Activated CD4-positive, CD25-positive, alpha-beta regulatory T cell treated with anti-CD3 and anti-CD28 coated beads, Interleukin-2, amount 50 U/mL, for 72 hours (primary cell): ENCODE results near the gene ATP6V0A4.
"Not testable (repeated sequence)": the region's sequence is repeated elsewhere in the genome, so short reads cannot be mapped to it uniquely, and the experiment has no call there.

ENCODE experiments used
- DNase-seq: peaks from one replicate; pipeline ENCODE4 v3.0.0; 2021

ATP6V0A4 gene

DNA sequence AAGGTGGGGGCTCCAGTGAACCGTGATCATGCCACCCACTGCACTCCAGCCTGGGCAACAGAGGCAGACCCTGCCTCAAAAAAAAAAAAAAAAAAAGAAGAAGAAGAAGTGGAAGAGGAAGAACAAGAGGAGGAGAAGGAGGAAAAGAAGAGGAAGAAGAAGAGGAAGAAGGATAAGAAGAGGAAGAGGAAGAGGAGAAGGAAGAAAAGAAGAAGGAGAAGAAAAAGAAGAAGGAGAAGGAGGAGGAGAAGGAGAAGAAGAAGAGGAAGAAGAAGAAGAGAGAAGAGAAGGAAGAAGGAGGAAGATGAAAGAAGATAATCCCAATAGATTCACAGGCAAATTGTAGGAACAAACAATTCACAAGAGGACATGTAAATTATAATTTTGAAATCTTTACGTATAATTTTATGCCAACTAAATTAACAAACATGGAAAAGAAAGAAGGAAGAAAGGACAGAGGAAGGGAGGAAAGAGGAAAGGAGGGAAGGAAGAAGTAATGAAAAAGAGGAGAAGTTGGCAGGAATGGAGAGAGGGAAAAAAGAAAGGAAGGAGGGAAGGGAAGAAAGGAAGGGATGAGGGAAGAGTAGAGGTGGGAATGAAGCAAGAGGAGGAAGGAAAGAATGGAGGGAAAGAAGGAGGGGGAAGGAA lies 100.3 kb downstream of the ATP6V0A4 start:
- DNase-seq, result no peak

DNA sequence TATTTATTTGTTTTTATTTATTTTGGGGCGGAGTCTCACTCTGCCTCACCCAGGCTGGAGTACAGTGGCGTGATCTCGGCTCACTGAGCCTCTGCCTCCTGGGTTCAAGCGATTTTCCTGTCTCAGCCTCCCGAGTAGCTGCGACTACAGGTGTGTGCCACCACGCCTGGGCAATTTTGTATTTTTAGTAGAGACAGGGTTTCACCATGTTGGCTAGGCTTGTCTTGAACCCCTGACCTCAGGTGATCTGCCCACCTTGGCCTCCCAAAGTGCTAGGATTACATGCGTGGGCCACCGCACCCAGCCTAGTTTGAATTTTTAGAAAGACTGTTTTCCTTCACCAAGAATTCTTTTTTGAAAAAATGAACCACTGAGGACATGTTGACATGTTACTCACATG lies 102.2 kb downstream of the ATP6V0A4 start:
- DNase-seq, result not testable (repeated sequence)

DNA sequence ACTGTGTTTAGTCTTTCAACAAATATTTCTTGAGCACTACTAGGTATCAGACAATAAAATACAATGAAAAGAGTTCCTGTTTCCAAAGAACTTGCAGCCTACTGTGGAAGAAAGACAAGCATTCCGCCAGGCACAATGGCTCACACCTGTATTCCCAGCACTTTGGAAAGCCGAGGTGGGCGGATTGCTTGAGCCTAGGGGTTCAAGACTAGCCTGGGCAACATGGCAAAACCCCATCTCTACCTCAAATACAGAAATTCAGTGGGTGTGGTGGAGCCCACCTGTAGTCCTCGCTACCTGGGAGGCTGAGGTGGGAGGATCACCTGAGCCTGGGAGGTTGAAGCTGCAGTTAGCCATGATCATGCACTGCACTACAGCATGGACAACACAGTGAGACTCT lies 102.9 kb downstream of the ATP6V0A4 start:
- DNase-seq, result no peak

DNA sequence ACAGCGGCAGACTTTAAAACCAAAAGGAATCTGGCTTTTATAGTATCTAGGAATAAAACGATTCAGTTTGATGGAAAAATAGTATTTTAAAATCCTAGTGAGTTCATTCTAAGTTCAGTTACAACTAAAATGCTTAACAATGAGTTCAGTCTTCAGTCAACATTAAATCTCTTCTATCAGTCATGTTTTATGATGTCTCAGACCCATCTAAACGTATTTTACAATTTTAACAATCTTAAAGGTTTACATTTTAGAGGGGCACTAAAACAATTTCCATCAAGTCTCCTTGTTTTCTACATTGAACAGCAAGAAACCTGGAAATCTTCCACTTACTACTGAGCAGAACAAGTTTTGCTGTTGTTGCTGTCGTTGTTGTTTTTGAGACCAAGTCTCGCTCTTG lies 106.8 kb downstream of the ATP6V0A4 start:
- DNase-seq, result no peak

DNA sequence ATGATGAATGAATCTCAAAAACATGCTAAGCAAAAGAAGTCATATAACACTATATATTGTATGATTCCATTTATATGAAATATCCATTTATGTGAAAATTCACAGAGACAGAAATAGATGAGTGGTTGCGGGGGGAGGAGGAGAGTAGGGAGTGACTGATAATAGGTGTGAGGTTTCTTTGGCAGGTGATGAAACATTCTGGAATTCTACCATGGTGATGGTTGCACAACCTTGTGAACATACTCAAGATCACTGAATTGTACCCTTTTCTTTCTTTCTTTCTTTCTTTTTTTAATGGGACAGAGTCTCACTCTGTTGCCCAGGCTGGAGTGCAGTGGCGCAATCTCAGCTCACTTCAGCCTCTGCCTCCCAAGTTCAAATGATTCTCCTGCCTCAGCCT lies 107.5 kb downstream of the ATP6V0A4 start:
- DNase-seq, result no peak

DNA sequence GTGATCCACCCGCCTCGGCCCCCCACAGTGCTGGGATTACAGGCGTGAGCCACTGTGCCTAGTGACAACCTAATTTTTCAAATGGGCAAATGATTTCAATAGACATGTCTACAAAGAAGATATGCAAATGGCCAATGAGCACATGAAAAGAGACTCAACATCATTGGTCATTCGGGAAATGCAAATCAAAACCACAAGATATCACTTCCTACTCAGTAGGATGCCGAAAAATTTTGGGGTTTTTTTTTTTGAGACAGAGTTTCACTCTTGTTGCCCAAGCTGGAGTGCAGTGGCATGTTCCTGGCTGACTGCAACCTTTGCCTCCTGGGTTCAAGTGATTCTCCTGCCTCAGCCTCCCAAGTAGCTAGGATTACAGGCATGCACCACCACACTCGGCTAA lies 110.0 kb downstream of the ATP6V0A4 start:
- not testable (repeated sequence) for DNase-seq

DNA sequence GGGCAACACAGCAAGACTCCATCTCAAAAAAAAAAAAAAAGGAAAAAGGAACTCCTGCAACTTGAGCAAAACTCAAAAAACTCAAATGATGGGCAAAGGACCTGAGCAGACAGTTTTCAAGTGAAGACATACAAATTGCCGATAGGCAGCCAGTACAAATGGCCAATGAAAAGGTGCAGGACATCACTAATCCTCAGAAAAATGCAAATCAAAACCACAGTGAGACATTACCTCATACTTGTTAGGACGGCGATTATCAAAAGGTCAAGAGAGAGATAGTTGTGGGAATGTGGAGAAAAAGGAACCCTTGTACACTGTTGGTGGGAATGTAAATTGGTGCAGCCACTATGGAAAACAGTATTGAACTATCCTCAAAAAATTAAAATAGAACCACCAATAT lies 113.7 kb downstream of the ATP6V0A4 start:
- DNase-seq, result no peak

DNA sequence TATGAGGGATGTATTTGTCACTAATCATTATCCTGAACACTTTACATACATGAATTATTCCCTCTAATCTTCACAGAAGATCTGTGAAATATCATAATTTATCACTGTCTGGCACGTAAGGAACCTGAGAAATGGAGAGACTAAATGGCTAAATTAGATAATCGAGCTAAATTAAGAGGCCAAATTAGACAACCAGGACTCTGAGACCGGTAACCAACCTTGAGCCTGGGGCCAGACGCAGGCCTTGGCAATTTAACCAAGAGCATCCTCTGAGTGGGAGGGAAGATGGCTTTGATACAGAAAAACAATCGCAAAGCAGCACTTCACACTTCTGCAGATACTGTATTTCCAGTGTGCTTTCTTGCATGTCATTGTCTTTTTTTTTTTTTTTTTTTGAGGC lies 118.2 kb downstream of the ATP6V0A4 start:
- DNase-seq, result no peak

DNA sequence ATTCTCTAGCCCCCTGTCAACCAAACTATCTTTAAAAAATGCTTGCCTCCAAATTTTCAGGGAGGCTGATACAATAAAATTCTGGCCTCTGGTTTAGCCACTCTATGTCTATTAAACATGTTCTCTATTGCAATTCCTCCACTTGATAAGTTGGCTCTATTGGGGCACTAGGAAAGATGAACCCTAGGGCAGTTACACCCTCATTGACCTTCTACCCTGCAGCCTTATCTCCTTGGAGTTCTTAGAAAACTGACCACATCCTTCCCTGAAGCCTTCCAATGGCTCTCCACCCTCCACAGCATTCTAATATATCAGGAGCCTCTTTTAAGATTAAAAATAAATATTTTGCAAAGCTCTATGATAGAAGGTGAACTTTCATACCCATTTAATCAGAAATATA lies 127.4 kb downstream of the ATP6V0A4 start:
- no peak for DNase-seq

DNA sequence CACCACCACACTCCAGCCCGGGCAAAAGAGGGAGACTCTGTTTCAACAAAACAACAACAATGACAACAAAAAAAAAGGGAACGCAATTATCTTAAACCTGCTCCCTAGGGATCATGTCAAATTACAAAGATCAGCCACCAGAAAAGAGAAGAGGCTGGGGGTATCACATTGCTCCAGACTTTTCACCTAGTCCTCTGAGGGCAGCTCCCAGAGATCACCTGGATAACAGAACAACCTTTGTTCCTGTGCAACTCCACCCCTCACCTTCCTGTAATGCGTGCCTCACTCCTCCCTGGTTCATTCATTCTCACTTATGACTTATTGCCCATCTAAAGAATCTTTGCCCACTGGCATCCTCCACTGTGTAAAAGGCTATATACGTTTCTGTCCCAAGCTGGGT lies 128.6 kb downstream of the ATP6V0A4 start:
- no peak for DNase-seq

DNA sequence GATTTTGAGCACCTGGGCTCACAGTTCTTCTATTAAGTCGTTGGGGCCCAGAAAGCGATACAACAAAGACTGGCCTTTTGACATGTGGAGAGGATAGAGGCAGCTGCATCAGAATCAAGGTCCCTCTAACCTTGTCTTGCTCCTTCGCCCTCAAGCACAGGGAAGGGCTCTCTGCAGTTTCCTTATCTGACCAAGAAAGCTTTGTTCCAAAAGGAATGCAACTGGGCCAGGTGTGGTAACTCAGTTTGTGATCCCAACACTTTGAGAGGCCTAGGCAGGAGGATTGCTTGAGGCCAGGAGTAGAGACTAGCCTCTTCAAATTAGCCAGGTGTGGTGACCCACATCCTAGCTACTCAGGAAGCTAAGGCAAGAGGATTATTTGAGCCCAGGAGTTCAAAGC lies 129.1 kb downstream of the ATP6V0A4 start:
- DNase-seq, result no peak

DNA sequence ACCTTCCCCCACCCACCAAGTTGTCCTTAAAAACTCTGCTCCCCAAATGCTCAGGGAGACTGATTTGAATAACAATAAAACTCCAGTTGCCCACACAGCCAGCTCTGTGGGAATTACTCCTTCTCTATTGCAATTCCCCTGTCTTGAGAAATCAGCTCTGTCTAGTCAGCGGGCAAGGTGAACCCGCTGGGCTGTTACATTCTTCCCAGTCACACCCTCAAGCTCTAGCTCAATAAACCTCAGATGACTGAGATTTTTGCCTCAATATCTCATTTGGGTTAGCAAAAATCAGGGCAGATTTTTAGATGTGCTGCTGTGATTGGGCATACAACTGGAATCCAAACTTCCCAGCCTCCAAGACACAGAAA lies 129.8 kb downstream of the ATP6V0A4 start:
- DNase-seq, result no peak

DNA sequence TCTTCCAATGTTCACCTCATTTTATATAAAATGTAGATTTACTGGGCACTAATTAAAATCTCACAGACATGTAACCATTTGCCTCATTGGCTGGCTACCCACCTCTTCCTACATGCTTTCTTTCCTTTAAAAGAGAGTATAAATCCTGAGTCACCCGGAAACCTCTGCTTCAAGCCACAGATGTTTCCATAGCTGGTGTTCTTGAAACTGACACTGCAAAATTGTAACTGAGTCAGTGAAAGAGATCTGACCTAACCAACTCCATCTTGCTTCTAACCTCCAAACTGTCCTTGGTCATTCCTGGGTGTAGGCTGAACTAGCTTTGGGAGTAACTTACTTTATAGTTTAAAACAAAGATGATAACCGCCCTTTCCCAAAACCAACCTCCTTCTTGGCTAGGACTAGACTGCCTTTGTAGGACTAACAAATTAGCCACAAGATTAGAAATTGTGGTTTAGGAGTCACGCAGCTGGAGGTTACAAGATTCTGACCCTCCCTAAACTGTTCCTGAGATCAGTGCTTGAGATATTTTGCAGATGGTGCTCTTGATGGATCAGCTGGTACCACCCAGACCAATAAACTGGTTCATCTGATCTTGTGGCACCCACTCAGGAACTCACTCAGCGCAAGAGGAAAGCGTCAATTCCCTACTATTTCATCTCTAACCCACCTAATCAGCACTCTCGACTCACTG lies 130.3 kb downstream of the ATP6V0A4 start:
- no peak for DNase-seq

DNA sequence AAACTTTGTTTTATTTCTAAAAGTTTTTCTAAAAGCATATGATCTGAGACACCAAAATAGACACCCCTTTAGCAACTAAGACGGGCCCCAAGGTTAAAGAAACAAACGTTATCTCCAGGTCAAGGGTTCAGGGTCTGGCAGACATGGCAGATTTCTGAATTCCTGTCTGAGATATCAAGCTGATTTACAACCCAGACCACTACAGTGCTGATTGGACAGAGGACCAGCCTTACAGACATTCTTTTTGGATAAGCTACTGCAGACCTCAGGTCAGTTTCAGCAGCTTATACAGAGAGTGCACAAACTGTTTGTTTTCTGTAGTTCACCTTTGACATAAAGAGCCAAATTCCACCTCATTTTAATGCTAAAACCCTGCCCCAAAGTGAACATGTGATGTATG lies 131.6 kb downstream of the ATP6V0A4 start:
- DNase-seq, result no peak

DNA sequence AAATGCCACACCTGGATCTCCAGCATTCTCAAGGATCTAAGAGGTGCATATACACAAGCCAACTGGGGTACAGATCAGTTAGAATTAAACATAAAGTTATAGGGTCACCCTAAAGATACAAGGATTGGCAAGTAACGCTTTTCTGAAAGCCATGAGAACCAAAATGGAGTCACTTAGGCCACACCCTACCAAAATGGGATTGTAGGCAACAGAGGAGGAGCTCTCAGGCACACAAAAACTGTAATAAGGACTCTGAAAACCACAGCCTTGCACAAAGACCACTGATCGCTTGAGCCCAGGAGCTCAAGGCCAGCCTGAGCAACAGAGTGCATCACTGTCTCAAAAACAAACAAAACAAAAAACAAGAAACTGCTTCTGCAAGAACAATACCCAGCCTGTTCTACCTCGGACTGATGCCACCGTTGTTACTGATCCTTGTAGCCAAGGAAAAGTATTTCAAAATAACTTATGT lies 132.3 kb downstream of the ATP6V0A4 start:
- no peak for DNase-seq

DNA sequence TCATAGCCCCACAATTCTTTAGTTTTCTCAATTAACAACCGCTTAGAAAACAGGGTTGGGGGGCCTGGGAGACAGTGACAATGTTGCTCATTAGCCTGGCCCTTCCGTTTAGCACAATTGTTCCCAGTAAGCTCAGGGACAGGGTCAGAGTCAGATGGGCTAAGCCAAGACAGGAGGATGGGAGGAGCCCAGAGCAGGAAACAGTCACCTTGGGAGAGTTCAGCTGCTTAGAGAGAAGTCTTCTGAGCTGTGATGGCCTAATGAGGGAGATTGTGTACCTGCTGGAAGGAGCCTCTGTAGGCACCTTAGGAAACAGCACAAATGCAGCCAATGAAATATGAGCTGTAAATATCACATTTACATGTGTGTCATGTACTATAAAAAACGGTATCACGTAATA lies 132.7 kb downstream of the ATP6V0A4 start:
- no peak for DNase-seq

DNA sequence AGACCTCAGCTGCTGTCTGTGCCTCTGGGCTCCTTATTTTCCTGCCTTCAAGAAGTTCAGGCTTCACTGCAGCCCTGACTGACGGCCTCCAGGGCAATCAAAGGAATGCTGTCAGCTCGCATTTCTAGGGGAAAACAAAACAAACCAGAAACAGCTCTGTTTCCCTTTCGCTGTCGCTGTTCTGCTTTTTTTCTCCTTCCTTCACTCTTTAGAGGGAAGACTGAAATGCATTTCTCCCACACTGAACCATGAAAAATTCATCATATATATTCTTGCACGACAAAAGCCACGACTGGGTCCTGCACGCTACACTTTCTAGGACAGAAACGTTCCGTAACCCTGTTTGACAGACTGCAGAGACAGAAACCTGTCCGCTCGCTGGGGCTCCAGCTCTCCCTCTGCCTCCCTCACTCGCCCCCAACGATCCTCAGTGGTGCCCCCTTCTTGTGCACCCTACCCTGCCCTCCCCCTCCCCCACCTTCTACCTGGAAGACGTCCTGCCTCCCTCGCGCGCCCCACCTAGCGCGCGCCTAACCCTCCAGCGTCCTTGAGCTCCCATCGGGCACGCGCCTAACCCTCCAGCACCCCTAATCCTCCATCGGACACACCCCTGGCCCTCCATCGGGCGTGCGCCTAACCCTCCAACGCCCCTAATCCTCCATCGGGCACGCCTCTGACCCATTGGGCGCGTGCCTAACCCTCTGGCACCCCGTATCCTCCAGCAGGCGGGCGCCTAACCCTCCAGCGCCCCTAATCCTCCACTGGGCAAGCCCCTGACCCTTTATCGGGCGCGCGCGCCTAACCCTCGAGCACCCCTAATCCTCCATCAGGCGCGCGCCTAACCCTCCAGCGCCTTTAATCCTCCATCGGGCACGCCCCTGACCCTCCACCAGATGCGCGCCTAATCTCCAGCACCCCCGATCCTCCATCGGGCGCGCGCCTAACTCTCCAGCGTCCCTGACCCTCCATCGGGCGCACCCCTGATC lies 134.0 kb downstream of the ATP6V0A4 start:
- no peak for DNase-seq

DNA sequence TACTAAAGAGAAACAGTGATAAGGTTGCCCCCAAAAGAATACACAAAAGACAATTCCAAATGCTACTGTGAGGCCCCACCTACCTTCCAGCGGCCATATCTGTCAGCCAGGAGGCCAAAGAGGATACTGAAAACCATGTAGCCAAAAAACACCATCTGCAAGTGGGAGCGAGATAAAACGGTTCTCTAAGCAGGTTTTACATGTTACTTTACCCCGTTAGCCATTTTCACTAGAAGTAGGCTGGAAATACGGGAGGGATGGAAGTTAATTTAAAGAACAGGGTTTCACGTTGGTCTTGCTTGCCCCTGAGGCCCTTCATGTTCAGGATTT lies 135.0 kb downstream of the ATP6V0A4 start:
- DNase-seq, result no peak

DNA sequence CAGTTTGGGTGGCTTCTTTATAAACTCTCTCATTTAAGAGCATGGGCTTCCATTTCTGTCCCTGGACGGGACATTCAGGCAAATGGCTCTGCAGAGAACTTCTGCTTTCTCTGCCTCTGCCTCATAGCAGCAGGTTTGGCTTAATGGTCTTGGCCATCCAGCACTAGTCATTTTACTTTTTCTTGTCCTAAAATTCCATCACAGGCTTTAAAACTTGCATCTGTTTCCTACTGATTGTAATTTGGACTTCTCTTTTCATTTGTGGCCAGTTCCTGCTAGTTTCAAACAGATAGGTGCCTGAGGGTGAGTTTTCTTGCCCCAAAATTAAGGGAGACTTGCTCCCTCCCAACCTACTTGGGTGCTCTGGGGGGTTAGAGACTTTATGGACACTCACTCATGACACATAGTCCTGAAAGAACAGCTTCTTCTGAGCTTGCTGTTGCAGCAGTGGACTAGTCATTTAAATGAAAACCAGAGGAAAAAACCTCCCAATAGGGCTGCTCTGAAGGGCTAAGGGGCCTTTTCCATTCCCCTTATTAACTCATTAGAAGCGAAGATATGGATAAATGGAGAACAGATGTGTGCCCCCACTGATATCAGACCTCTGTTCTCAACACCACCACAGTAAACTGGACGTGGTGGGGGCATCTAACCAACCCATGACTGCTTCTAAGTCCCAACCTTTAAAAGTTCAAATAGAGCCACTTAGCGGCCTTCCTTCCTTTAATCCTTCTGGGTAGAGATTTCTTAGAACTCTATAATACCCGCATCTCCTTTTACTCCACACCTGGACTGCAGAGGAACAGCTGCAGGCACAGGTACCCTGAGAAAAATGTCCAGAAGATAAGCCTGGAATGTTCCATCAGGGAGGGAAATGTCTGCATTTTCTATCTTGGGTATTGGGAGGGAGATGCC lies 135.7 kb downstream of the ATP6V0A4 start:
- DNase-seq, result no peak

DNA sequence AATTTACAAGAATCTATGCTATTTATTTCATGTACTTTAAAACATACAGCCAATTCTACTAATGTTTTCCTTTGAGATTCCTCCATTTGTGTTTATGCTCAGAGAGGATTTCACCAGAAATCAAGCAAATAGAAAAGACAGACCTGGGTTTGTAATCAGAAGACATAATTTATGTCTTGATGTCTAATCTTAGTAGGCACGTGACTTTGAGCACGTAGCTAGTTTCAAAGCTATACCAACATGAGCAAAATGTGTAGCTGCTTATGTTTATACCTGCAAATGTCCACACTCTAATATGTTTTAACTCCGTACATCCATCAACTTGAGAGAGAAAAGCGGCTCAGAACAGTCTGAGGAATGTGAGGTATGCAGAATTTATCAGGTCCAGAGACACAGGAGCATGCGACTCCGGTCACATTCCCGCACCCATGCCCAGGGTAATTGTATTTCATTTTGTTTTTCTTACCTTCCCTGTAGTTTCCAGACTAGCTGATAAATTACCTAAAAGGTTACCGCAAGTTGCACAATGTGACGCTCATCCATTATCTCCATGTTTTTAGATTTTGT lies 136.8 kb downstream of the ATP6V0A4 start:
- DNase-seq, result no peak

DNA sequence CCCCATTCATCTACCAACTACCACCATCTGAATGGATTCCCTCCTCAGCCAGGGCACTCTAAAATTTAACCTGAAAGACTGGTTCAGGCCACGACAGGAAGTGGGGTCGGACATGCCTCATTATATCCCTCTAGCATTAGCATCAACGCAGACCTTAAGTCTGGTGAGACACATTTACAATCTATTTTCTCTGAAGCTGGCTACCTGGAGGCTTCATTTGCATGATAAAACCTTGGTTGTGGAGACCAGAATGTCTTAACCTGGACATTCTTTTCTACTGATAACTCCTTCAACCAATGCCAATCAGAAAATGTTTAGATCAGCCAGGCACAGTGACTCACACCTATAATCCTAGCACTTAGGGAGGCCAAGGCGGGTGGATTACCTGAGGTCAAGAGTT lies 139.1 kb downstream of the ATP6V0A4 start:
- DNase-seq, result no peak

DNA sequence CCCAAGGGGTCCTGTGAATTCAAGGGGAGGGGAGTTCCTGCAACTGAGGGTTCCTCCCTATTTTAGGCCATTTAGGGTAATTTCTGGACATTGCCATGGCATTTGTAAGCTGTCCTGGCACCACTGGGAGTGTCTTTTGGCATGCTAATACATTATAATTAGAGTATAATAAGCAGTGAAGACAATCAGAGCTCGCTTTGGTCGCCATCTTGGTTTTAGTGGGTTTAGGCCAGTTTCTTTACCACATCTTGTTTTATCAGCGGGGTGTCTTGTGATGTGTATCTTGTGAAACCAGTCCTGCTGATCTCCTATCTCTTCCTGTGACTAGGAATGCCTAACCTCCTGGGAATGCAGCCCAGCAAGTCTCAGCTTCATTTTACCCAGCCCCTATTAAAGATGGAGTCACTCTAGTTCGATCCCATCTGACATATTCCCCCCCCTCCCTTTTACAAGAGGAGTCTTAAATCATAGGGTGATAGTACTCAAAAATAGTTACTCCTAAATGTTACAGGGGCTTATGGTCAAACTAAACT lies 140.1 kb downstream of the ATP6V0A4 start:
- DNase-seq, result no peak
